ENCODE results near the gene VSIG8. TPM values are rescaled to one million over a fixed set of nuclear protein-coding genes. Genes with fewer than 3 reads are reported as not detected.

VSIG8 gene
- total RNA-seq, 4 donors from 2014 or later: 18.1 to 62.2 (median 25.7) TPM

GRCh38 chr1:159817276-159818041, 45.0 kb downstream of the VSIG8 start:
- Histone ChIP-seq H3K27ac (no peak overlapping the region), H3K27me3 (peaks cover 3% of the 10 kb centered on the region), H3K4me3 (no peak overlapping the region), H3K36me3 (no peaks in the 10 kb centered on the region), H3K9me3 (no peaks in the 10 kb centered on the region), H3K4me1 (no peaks in the 10 kb centered on the region)
- TF ChIP-seq POLR2A (IDR thresholded peaks at IDR 0.05) (no peak), POLR2AphosphoS5 (IDR thresholded peaks at IDR 0.05) (no peak), CTCF (IDR thresholded peaks at IDR 0.05) (no peak), EP300 (IDR thresholded peaks at IDR 0.05) (no peak)
- WGBS: 86% methylated on average over 11 of the region's 11 CpGs
- DNase-seq (ENCODE audit: low spot score in 2 of 2): no peak

- H3K4me3 ChIP-seq: no peak overlapping the region
- H3K9me3 ChIP-seq: no peaks in the 10 kb centered on the region
- no peak for DNase-seq (ENCODE audit: low spot score in 2 of 2)
- H3K36me3 ChIP-seq: no peaks in the 10 kb centered on the region
- H3K27me3 ChIP-seq: no peaks in the 10 kb centered on the region
- no peaks in the 10 kb centered on the region for H3K4me1 ChIP-seq
- TF ChIP-seq POLR2AphosphoS5 (IDR thresholded peaks at IDR 0.05) (no peak), CTCF (IDR thresholded peaks at IDR 0.05) (no peak), EP300 (IDR thresholded peaks at IDR 0.05) (no peak), POLR2A (IDR thresholded peaks at IDR 0.05) (no peak)
- WGBS: 93% methylated on average over 8 of the region's 8 CpGs
- no peak overlapping the region for H3K27ac ChIP-seq
These were observed 46.5 kb downstream of the VSIG8 start for GRCh38 chr1:159815926-159816325.

GRCh38 chr1:159804924-159805323, 57.5 kb downstream of the VSIG8 start:
- peaks cover 4% of the 10 kb centered on the region for H3K4me1 ChIP-seq
- no peaks in the 10 kb centered on the region for H3K27me3 ChIP-seq
- no peak overlapping the region for H3K4me3 ChIP-seq
- no peaks in the 10 kb centered on the region for H3K36me3 ChIP-seq
- no peak overlapping the region for H3K27ac ChIP-seq
- H3K9me3 ChIP-seq: no peaks in the 10 kb centered on the region
- no peak for DNase-seq (ENCODE audit: low spot score in 2 of 2)
- TF ChIP-seq POLR2AphosphoS5 (IDR thresholded peaks at IDR 0.05) (no peak), CTCF (IDR thresholded peaks at IDR 0.05) (no peak)
- WGBS: 66% methylated on average over 2 of the region's 2 CpGs

Other genes with a start within 250 kb of the VSIG8 start
- gene CRP, start 148.1 kb downstream of the VSIG8 start, total RNA-seq: 10 to 100 TPM in 1 of 4 donors, not detected in 3; 13.2 TPM
- 10 to 100 TPM; 39.6 to 89.6 (median 75.0) TPM for gene DUSP23, start 81.7 kb downstream of the VSIG8 start, total RNA-seq
- under 1 TPM in 1 of 4 donors, not detected in 3; 0.49 TPM for gene FCRL6, start 60.3 kb downstream of the VSIG8 start, total RNA-seq
- 1 to 10 TPM; 2.7 to 5.5 (median 3.9) TPM for gene SLAMF8, start 35.8 kb downstream of the VSIG8 start, total RNA-seq
- gene CFAP45, start 37.5 kb upstream of the VSIG8 start, total RNA-seq: 1 to 10 TPM in 3 of 4 donors, under 1 TPM in 1; 0.78 to 2.1 (median 1.6) TPM
- 100 to 1,000 TPM; 281 to 427 (median 338) TPM for gene TAGLN2, start 62.9 kb upstream of the VSIG8 start, total RNA-seq
- gene IGSF9, start 83.0 kb upstream of the VSIG8 start, total RNA-seq: 10 to 100 TPM; 26.1 to 44.1 (median 28.4) TPM
- gene SLAMF9, start 91.6 kb upstream of the VSIG8 start, total RNA-seq: not detected
- gene PIGM, start 169.3 kb upstream of the VSIG8 start, total RNA-seq: 1 to 10 TPM; 3.3 to 6.5 (median 4.8) TPM
- gene KCNJ10, start 207.5 kb upstream of the VSIG8 start, total RNA-seq: not detected
- gene KCNJ9, start 218.9 kb upstream of the VSIG8 start, total RNA-seq: under 1 TPM in 1 of 4 donors, not detected in 3; 0.13 TPM
- 10 to 100 TPM; 44.1 to 90.5 (median 50.8) TPM for gene IGSF8, start 236.0 kb upstream of the VSIG8 start, total RNA-seq

Measured in suprapubic skin (tissue), 4 donors.